ELR (cell line): ENCODE measurements around the gene OR3A2.
"Not testable (repeated sequence)": the region's sequence is repeated elsewhere in the genome, so short reads cannot be mapped to it uniquely, and the experiment has no call there.

Experiments used
- DNase-seq: peaks from one replicate; pipeline ENCODE4 v3.0.0-alpha.2; 2015; ENCODE audit warnings: low read depth

The OR3A2 gene

GRCh38 chr17:3385869-3386816 lies at the start of gene OR3A2:
Gene OR3A2 (minus strand): TSS chr17:3386308.
- no peak for DNase-seq

- DNase-seq: no peak
These were observed 47.6 kb upstream of the OR3A2 start, which contains the start of gene OR1E2 for GRCh38 chr17:3433741-3434140. Gene OR1E2 (minus strand): TSS chr17:3433841. CDS start chr17:3433841, 0 bp downstream.

GRCh38 chr17:3433215-3433614 lies 47.1 kb upstream of the OR3A2 start:
- peak; percentile 2 for DNase-seq

GRCh38 chr17:3418222-3418621 lies 32.1 kb upstream of the OR3A2 start:
- no peak for DNase-seq

- DNase-seq: no peak
These were observed 29.5 kb upstream of the OR3A2 start for GRCh38 chr17:3415610-3416009.

GRCh38 chr17:3412216-3412615 lies 26.1 kb upstream of the OR3A2 start:
- DNase-seq: not testable (repeated sequence)

GRCh38 chr17:3411070-3411469 lies 25.0 kb upstream of the OR3A2 start, which contains the start of gene OR3A3:
Gene OR3A3 (plus strand): TSS chr17:3411370.
- DNase-seq: no peak

- not testable (repeated sequence) for DNase-seq
These were observed 17.7 kb upstream of the OR3A2 start for GRCh38 chr17:3403856-3404255.

- no peak for DNase-seq
These were observed 15.7 kb upstream of the OR3A2 start for GRCh38 chr17:3401786-3402185.

GRCh38 chr17:3400055-3400454 lies 13.9 kb upstream of the OR3A2 start:
- DNase-seq: no peak

- no peak for DNase-seq
These were observed 12.2 kb upstream of the OR3A2 start, which contains the start of gene OR1E1 for GRCh38 chr17:3398310-3398709. Gene OR1E1 (minus strand): TSS chr17:3398410. CDS start chr17:3398410, 0 bp downstream.

GRCh38 chr17:3397801-3398200 lies 11.7 kb upstream of the OR3A2 start:
- not testable (repeated sequence) for DNase-seq

GRCh38 chr17:3389791-3390190 lies 3.7 kb upstream of the OR3A2 start:
- DNase-seq: no peak

GRCh38 chr17:3381957-3382356 lies 4.2 kb downstream of the OR3A2 start:
- no peak for DNase-seq

GRCh38 chr17:3378321-3378720 lies 7.8 kb downstream of the OR3A2 start:
- DNase-seq: no peak

- DNase-seq: not testable (repeated sequence)
These were observed 14.9 kb downstream of the OR3A2 start for GRCh38 chr17:3371167-3371566.

GRCh38 chr17:3342782-3343181 lies 43.3 kb downstream of the OR3A2 start:
- DNase-seq: not testable (repeated sequence)

- DNase-seq: peak; percentile 2
These were observed 50.2 kb downstream of the OR3A2 start for GRCh38 chr17:3335876-3336275.

- DNase-seq: no peak
These were observed 67.8 kb downstream of the OR3A2 start for GRCh38 chr17:3318336-3318735.

- DNase-seq: no peak
These were observed 69.3 kb downstream of the OR3A2 start for GRCh38 chr17:3316836-3317235.

GRCh38 chr17:3308603-3309002 lies 77.5 kb downstream of the OR3A2 start:
- DNase-seq: no peak

GRCh38 chr17:3298260-3298659 lies 87.8 kb downstream of the OR3A2 start, which contains the start of gene OR3A1:
Gene OR3A1 (minus strand): TSS chr17:3298360. CDS start chr17:3292582, 5,778 bp downstream.
- DNase-seq: no peak

- no peak for DNase-seq
These were observed 90.5 kb downstream of the OR3A2 start for GRCh38 chr17:3295632-3296031.
